KMS-11 (cell line): ENCODE results near the gene DVL1.

ENCODE experiments used
- H2AFZ ChIP-seq: fragments of 200-600 bp; sonication (generic); 2 replicates; pipeline ENCODE4 v1.6.1; 2016; ENCODE audit warnings: antibody characterized with exemption, mixed run types, low read depth
- H3K27ac ChIP-seq: fragments of 200-600 bp; sonication (generic); 2 replicates; pipeline ENCODE4 v1.6.1; 2016; ENCODE audit warnings: mild to moderate bottlenecking, mixed run types
- H3K27me3 ChIP-seq: fragments of 200-600 bp; sonication (generic); 2 replicates; pipeline ENCODE4 v1.6.1; 2017; ENCODE audit warnings: mild to moderate bottlenecking, low read depth, mixed run types, moderate library complexity; ENCODE audit not compliant: insufficient read depth
- H3K36me3 ChIP-seq: fragments of 200-600 bp; sonication (generic); 2 replicates; pipeline ENCODE4 v1.6.1; 2017; ENCODE audit warnings: mild to moderate bottlenecking, mixed run types; ENCODE audit not compliant: insufficient read depth
- H3K4me1 ChIP-seq: fragments of 200-600 bp; sonication (generic); 2 replicates; pipeline ENCODE4 v1.6.1; 2016; ENCODE audit warnings: mild to moderate bottlenecking, low read depth, mixed run types; ENCODE audit not compliant: poor library complexity, severe bottlenecking
- H3K4me2 ChIP-seq: fragments of 200-600 bp; sonication (generic); 2 replicates; pipeline ENCODE4 v1.7.0; 2016; ENCODE audit warnings: mild to moderate bottlenecking, mixed run types
- H3K4me3 ChIP-seq: fragments of 200-600 bp; sonication (generic); IDR thresholded peaks from 2 replicates; pipeline ENCODE4 v1.6.1; 2017; ENCODE audit warnings: low read depth, low read length, mixed read lengths; ENCODE audit not compliant: insufficient read depth
- H3K79me2 ChIP-seq: fragments of 200-600 bp; sonication (generic); 2 replicates; pipeline ENCODE4 v1.6.1; 2016; ENCODE audit warnings: low read depth, mixed run types; ENCODE audit not compliant: insufficient read depth
- H3K9ac ChIP-seq: fragments of 200-600 bp; sonication (generic); 2 replicates; pipeline ENCODE4 v1.6.1; 2016; ENCODE audit warnings: mild to moderate bottlenecking, mixed run types
- H4K20me1 ChIP-seq: fragments of 200-600 bp; sonication (generic); 2 replicates; pipeline ENCODE4 v1.6.1; 2016; ENCODE audit warnings: mild to moderate bottlenecking, mixed run types; ENCODE audit not compliant: insufficient read depth
- CTCF ChIP-seq: fragments of 200-600 bp; sonication (generic); conservative IDR thresholded peaks from 2 replicates; pipeline ENCODE4 v1.6.1; 2017; ENCODE audit warnings: low read depth, mild to moderate bottlenecking, antibody characterized with exemption, low read length, moderate library complexity, mixed read lengths

The DVL1 gene

GRCh38 chr1:1335283-1335682, 13.9 kb downstream of the DVL1 start:
- no peaks in the 10 kb centered on the region for H3K4me1 ChIP-seq
- no peaks in the 10 kb centered on the region for H3K79me2 ChIP-seq
- no peak overlapping the region for H3K27ac ChIP-seq
- H4K20me1 ChIP-seq = no peaks in the 10 kb centered on the region
- no peak overlapping the region for H3K4me2 ChIP-seq
- H3K4me3 ChIP-seq = no peak overlapping the region
- no peak for TF ChIP-seq CTCF
- H3K36me3 ChIP-seq = no peaks in the 10 kb centered on the region
- H3K27me3 ChIP-seq = no peaks in the 10 kb centered on the region
- H2AFZ ChIP-seq = no peak overlapping the region
- no peak overlapping the region for H3K9ac ChIP-seq

GRCh38 chr1:1334835-1335234, 14.4 kb downstream of the DVL1 start:
- no peak overlapping the region for H3K4me3 ChIP-seq
- no peak overlapping the region for H3K27ac ChIP-seq
- H3K4me2 ChIP-seq = no peak overlapping the region
- H3K36me3 ChIP-seq = no peaks in the 10 kb centered on the region
- no peaks in the 10 kb centered on the region for H3K27me3 ChIP-seq
- H3K4me1 ChIP-seq = no peaks in the 10 kb centered on the region
- H4K20me1 ChIP-seq = no peaks in the 10 kb centered on the region
- H3K9ac ChIP-seq = no peak overlapping the region
- TF ChIP-seq CTCF = no peak
- no peaks in the 10 kb centered on the region for H3K79me2 ChIP-seq
- no peak overlapping the region for H2AFZ ChIP-seq

- Histone ChIP-seq H3K9ac (no peak overlapping the region), H4K20me1 (no peaks in the 10 kb centered on the region)
Measured at GRCh38 chr1:1333551-1334241, 15.5 kb downstream of the DVL1 start.

GRCh38 chr1:1332774-1333480, 16.3 kb downstream of the DVL1 start:
- Histone ChIP-seq H3K4me2 (no peak overlapping the region), H3K27me3 (no peaks in the 10 kb centered on the region), H3K27ac (no peak overlapping the region), H3K79me2 (no peaks in the 10 kb centered on the region), H4K20me1 (no peaks in the 10 kb centered on the region), H3K36me3 (no peaks in the 10 kb centered on the region), H3K4me1 (no peaks in the 10 kb centered on the region), H2AFZ (no peak overlapping the region), H3K4me3 (no peak overlapping the region), H3K9ac (no peak overlapping the region)
- TF ChIP-seq CTCF = no peak

More at GRCh38 chr1:1333551-1334241, 15.5 kb downstream of the DVL1 start:
- Histone ChIP-seq H3K79me2 (no peaks in the 10 kb centered on the region), H3K4me2 (no peak overlapping the region), H3K4me3 (no peak overlapping the region), H3K36me3 (no peaks in the 10 kb centered on the region), H3K4me1 (no peaks in the 10 kb centered on the region), H3K27ac (no peak overlapping the region), H2AFZ (no peak overlapping the region), H3K27me3 (no peaks in the 10 kb centered on the region)
- TF ChIP-seq CTCF = no peak
